Endothelial cell of umbilical vein (primary cell): Measurements from ENCODE around the gene KIF1B. TPM values are rescaled to one million over a fixed set of nuclear protein-coding genes. Genes with fewer than 3 reads are reported as not detected.

Experiments
- BruUV-seq: library from RNA; stranded (reverse); fragments of 400-500 nt; replicated peaks from 2 replicates; lab custom pipeline; 2021; lab: Mats Ljungman, UMichigan
- CTCF ChIA-PET: fragments of 300-600, 350-600 bp; sonication (Branson Sonifier 250); formaldehyde crosslinking; loops from one replicate; lab custom pipeline; 2021; ENCODE audit warnings: antibody characterized with exemption, inconsistent platforms; lab: Charles Lee
- POLR2A ChIA-PET: fragments of 300-600, 350-600 bp; sonication (Branson Sonifier 250); formaldehyde crosslinking; loops from one replicate; lab custom pipeline; 2021; ENCODE audit warnings: antibody characterized with exemption, inconsistent platforms; lab: Charles Lee
- DNase-seq: peaks from one replicate; pipeline ENCODE4 v3.0.0-alpha.2; 2011; ENCODE audit warnings: low read depth, low spot score
- FAIRE-seq: peaks from 2 replicates; lab custom pipeline; 2011; peaks lifted over from hg19 to GRCh38; lab: Jason Lieb, UNC
- H2AFZ ChIP-seq: 2 replicates; pipeline ENCODE4 v1.6.0; 2012; ENCODE audit warnings: low read depth, low read length, control low read depth, inconsistent platforms
- H3K27ac ChIP-seq: 2 replicates; pipeline ENCODE4 v1.5.1; 2011; ENCODE audit warnings: low read depth, mild to moderate bottlenecking, control low read depth, low read length, moderate library complexity; ENCODE audit not compliant: insufficient read depth
- H3K27me3 ChIP-seq, 2 experiments: 2 replicates each; pipeline versions ENCODE4 v1.6.0 to v1.6.1; 2011; ENCODE audit warnings: low read length in 2 of 2, mixed read lengths in 1 of 2; ENCODE audit not compliant: control insufficient read depth in 2 of 2, insufficient read depth in 2 of 2
- H3K36me3 ChIP-seq, 2 experiments: 2 replicates in 1 of 2; 3 replicates in 1 of 2; pipeline ENCODE4 v1.5.1; 2011; ENCODE audit warnings: low read length in 2 of 2, mild to moderate bottlenecking in 1 of 2, moderate library complexity in 1 of 2; ENCODE audit not compliant: control insufficient read depth in 2 of 2, insufficient read depth in 2 of 2; ENCODE audit errors: extremely low read depth in 1 of 2
- H3K4me1 ChIP-seq: 3 replicates; pipeline ENCODE4 v1.5.1; 2011; ENCODE audit warnings: mild to moderate bottlenecking, low read length; ENCODE audit not compliant: control insufficient read depth, insufficient read depth; ENCODE audit errors: extremely low read depth
- H3K4me2 ChIP-seq: 2 replicates; pipeline ENCODE4 v1.6.1; 2011; ENCODE audit warnings: low read length, control low read depth, mixed read lengths; ENCODE audit not compliant: insufficient read depth
- H3K4me3 ChIP-seq, 3 experiments: fragments of 200-600 bp in 1 of 3; sonication (generic), shearing (Covaris generic) in 1 of 3; replicated peaks in 1 of 3; 2 replicates each; pipeline ENCODE4 v1.5.1; 2011 to 2016; ENCODE audit warnings: control low read depth in 3 of 3, low read length in 3 of 3, mild to moderate bottlenecking in 2 of 3, inconsistent platforms in 1 of 3, low read depth in 1 of 3, moderate library complexity in 1 of 3; ENCODE audit not compliant: insufficient read depth in 1 of 3
- H3K79me2 ChIP-seq: 2 replicates; pipeline ENCODE4 v1.6.0; 2012; ENCODE audit warnings: low read length, inconsistent platforms; ENCODE audit not compliant: control insufficient read depth, insufficient read depth
- H3K9ac ChIP-seq: replicated peaks from 2 replicates; pipeline ENCODE3; 2011; ENCODE audit warnings: low read length, control low read depth; ENCODE audit not compliant: insufficient read depth; ENCODE audit errors: extremely low read depth
- H3K9me1 ChIP-seq: replicated peaks from 3 replicates; pipeline ENCODE4 v1.6.0; 2011; ENCODE audit warnings: mild to moderate bottlenecking, low read length; ENCODE audit not compliant: control insufficient read depth, insufficient read depth; ENCODE audit errors: extremely low read depth
- H3K9me3 ChIP-seq: replicated peaks from 2 replicates; pipeline ENCODE4 v1.5.1; 2012; ENCODE audit warnings: low read length, inconsistent platforms; ENCODE audit not compliant: control insufficient read depth, insufficient read depth
- H4K20me1 ChIP-seq: replicated peaks from 2 replicates; pipeline ENCODE3; 2011; ENCODE audit warnings: mild to moderate bottlenecking, low read length; ENCODE audit not compliant: control insufficient read depth, insufficient read depth; ENCODE audit errors: extremely low read depth
- FOS ChIP-seq: IDR thresholded peaks from 2 replicates; pipeline ENCODE4 v1.6.1; 2011; ENCODE audit warnings: mild to moderate bottlenecking, low read length, moderate library complexity, borderline replicate concordance; ENCODE audit not compliant: insufficient read depth
- GATA2 ChIP-seq: IDR thresholded peaks from 2 replicates; pipeline ENCODE4 v1.7.0; 2011; ENCODE audit warnings: low read depth, mild to moderate bottlenecking, moderate library complexity, mixed read lengths, low read length; ENCODE audit not compliant: insufficient read length, insufficient read depth
- JUN ChIP-seq: IDR thresholded peaks from 2 replicates; pipeline ENCODE4 v1.6.1; 2011; ENCODE audit warnings: borderline replicate concordance, low read depth; ENCODE audit not compliant: insufficient read length, insufficient read depth
- POLR2A ChIP-seq: IDR thresholded peaks from 2 replicates; pipeline ENCODE4 v1.6.1; 2012; ENCODE audit warnings: low read depth, mild to moderate bottlenecking, control low read depth, low read length
- POLR2AphosphoS5 ChIP-seq: IDR thresholded peaks from 2 replicates; pipeline ENCODE4 v1.6.1; 2012; ENCODE audit warnings: low read depth, mild to moderate bottlenecking, control low read depth, low read length, moderate library complexity; ENCODE audit not compliant: insufficient read depth
- dilution Hi-C: fragments of 300-500 bp; cut with MboI; formaldehyde crosslinking; loops from one replicate; pipeline ENCODE4 v1.15.0; 2019; ENCODE audit warnings: low sequenced_read_pairs; ENCODE audit not compliant: extremely low pct_ligation_motif_present
- intact Hi-C: fragments of 100-400 bp; cut with micrococcal nuclease; formaldehyde crosslinking; loops from one replicate; pipeline ENCODE4 v1.10.0; 2022
- polyA plus RNA-seq, 4 experiments: library from polyadenylated mRNA; depleted of rRNA in 3 of 4; stranded (reverse) in 3 of 4; unstranded in 1 of 4; fragments of >200 nt; gene quantifications; 2 replicates each; pipeline versions ENCODE4 v1.2.1 to v1.2.3, GENCODE V29; 2011 to 2012; ENCODE audit warnings: missing spikeins in 1 of 4
- total RNA-seq: library from RNA; stranded (reverse); gene quantifications from 2 replicates; pipeline ENCODE4 v1.2.3, GENCODE V29; 2021
- TF ChIP-seq, protein P1 (sequence below): IDR thresholded peaks from 2 replicates; pipeline ENCODE4 v1.6.1; 2011; ENCODE audit not compliant: insufficient read depth, insufficient read length

The KIF1B gene
- total and polyA plus RNA-seq, 2 donors (not counting 3 experiments of a cell fraction or from before 2014, with no cell fraction given) = 14.8 to 58.6 TPM

DNA sequence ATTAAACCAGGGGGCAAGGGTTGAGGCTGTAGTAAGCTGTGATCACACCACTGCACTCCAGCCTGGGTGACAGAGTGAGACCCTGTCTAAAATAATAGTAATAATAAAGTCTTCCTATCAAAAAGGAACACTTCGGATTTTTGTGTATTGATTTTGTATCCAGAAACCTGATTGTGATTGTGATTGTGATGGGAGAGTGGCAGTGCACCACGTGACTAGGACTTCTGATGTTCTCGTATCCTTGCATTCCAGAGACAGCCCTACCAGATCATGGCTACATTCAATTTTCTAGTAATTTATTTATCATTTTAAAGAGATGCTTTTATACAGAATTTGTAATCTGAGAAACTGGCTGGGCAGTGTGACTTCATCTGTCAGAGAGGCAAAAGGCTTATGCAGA is 2.6 kb upstream of the KIF1B start:
- H3K9me3 ChIP-seq = no peaks in the 10 kb centered on the region
- no peak overlapping the region for H3K27ac ChIP-seq
- H3K4me3 ChIP-seq = no peak overlapping the region
- peaks cover 18% of the 10 kb centered on the region for H3K79me2 ChIP-seq
- ChIA-PET CTCF (interaction anchor here (1.1 to 1.2 kb wide), 3 partner anchors 11 to 130 kb away, joined by 3 to 4 read pairs (median 4); no protein-coding TSS in a partner anchor), POLR2A (no interaction called here)
- no peak for TF ChIP-seq FOS
- TF ChIP-seq POLR2AphosphoS5 = no peak
- no peak for TF ChIP-seq POLR2A
- no peaks in the 10 kb centered on the region for H4K20me1 ChIP-seq
- no TSS peak for BruUV-seq
- intact Hi-C loops = no loop called here
- peaks cover 9% of the 10 kb centered on the region for H3K4me1 ChIP-seq
- no peak overlapping the region for H3K9ac ChIP-seq
- no peaks in the 10 kb centered on the region for H3K27me3 ChIP-seq
- no peaks in the 10 kb centered on the region for H3K9me1 ChIP-seq
- no peaks in the 10 kb centered on the region for H3K36me3 ChIP-seq
- H3K4me2 ChIP-seq = no peak overlapping the region
- H2AFZ ChIP-seq = no peak overlapping the region
- DNase-seq (no peak), FAIRE-seq (no peak)
- dilution Hi-C loops = no loop called here

DNA sequence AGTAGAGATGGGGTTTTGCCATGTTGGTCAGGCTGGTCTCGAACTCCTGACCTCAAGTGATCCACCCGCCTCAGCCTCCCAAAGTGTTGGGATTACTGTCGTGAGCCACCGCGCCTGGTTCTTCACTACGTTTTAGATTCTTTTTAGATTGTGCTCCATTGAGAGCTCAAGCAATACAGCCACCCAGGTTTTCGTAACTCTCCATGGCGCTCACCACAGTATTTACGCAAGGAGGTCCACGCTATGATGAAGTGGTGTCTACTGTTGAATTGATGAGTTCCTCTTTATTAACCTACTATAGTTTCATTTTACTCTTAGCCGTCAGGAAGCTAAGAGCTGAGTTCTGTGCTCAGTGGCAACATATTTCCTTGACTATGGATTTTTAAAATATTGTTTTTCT is 1.8 kb upstream of the KIF1B start:
- ChIA-PET CTCF (interaction anchor here (0.8 to 2.5 kb wide), 9 partner anchors 10 to 207 kb away, joined by 3 to 17 read pairs (median 4); no protein-coding TSS in a partner anchor), POLR2A (no interaction called here)
- H3K4me3 ChIP-seq = no peak overlapping the region

More for the DNA sequence above, 1.8 kb upstream of the KIF1B start:
- Histone ChIP-seq H3K79me2 (peaks cover 23% of the 10 kb centered on the region), H3K4me2 (no peak overlapping the region), H3K9me1 (no peaks in the 10 kb centered on the region), H3K9me3 (no peaks in the 10 kb centered on the region), H3K9ac (no peak overlapping the region), H4K20me1 (no peaks in the 10 kb centered on the region), H3K36me3 (no peaks in the 10 kb centered on the region), H3K4me1 (peaks cover 14% of the 10 kb centered on the region), H3K27ac (no peak overlapping the region), H2AFZ (no peak overlapping the region), H3K27me3 (no peaks in the 10 kb centered on the region)
- FAIRE-seq (no peak), DNase-seq (no peak)
- no peak for TF ChIP-seq GATA2
- TF ChIP-seq, protein P1, sequence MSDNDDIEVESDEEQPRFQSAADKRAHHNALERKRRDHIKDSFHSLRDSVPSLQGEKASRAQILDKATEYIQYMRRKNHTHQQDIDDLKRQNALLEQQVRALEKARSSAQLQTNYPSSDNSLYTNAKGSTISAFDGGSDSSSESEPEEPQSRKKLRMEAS = no peak
- TF ChIP-seq JUN = no peak
- no TSS peak for BruUV-seq
- dilution Hi-C loops = no loop called here
- intact Hi-C loops = no loop called here
